Skeletal muscle tissue (tissue), 4 donors: ENCODE data around the gene LYRM4. TPM values are rescaled to one million over a fixed set of nuclear protein-coding genes. Genes with fewer than 3 reads are reported as not detected.

Experiments
- H3K27ac ChIP-seq: one replicate; pipeline ENCODE4 v1.7.0; 2013; ENCODE audit warnings: mild to moderate bottlenecking, low read depth, low read length, inconsistent platforms
- H3K27me3 ChIP-seq, 3 donors: one replicate each; pipeline ENCODE4 v1.7.0; 2013; ENCODE audit warnings: low read length in 3 of 3; ENCODE audit not compliant: control insufficient read depth in 3 of 3, insufficient read depth in 3 of 3
- H3K36me3 ChIP-seq, 3 donors: one replicate each; pipeline ENCODE4 v1.7.0; 2013; ENCODE audit warnings: low read length in 3 of 3; ENCODE audit not compliant: control insufficient read depth in 3 of 3, insufficient read depth in 3 of 3
- H3K4me1 ChIP-seq, 3 donors: one replicate each; pipeline ENCODE4 v1.7.0; 2013; ENCODE audit warnings: low read length in 3 of 3, mild to moderate bottlenecking in 3 of 3; ENCODE audit not compliant: control insufficient read depth in 3 of 3, insufficient read depth in 3 of 3
- H3K4me3 ChIP-seq, 3 donors: one replicate each; pipeline ENCODE4 v1.7.0; 2013; ENCODE audit warnings: low read length in 3 of 3
- H3K9ac ChIP-seq, 3 donors: one replicate each; pipeline ENCODE4 v1.7.0; 2013; ENCODE audit warnings: low read length in 3 of 3, mild to moderate bottlenecking in 3 of 3, moderate library complexity in 2 of 3, low read depth in 1 of 3
- H3K9me3 ChIP-seq, 3 donors: one replicate each; pipeline ENCODE4 v1.7.0; 2013; ENCODE audit warnings: low read length in 3 of 3; ENCODE audit not compliant: control insufficient read depth in 3 of 3
- total RNA-seq: library from RNA; depleted of rRNA; stranded (reverse); fragments of >200 nt; gene quantifications from one replicate; pipeline ENCODE4 v1.2.3, GENCODE V29; 2014
- donor health status: Osteomylitis.

The LYRM4 gene
- total RNA-seq, 1 donor from 2014 or later: 10.4 TPM

DNA sequence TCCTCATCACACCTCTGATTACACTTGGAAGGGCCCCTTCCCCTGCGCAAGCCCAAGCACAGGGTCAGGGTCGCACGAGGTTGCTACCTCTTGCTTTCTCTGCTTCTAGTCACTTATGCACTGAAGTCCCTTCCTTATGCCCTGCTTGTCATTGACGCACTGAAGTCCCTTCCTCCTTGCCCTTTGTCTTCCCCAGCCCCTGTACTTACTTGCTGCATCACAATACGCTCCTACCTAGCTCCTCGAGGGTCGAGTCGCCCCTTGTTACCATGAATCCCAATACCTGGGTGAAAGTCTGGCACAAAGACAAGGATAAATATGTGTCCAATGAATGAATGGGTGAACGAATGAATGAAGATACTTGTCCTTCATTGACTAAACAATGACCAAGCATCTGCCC, 75.9 kb downstream of the LYRM4 start:
- Histone ChIP-seq H3K9me3 (no peaks in the 10 kb centered on the region), H3K9ac (no peak overlapping the region), H3K4me1 (no peaks in the 10 kb centered on the region), H3K36me3 (peaks cover 0 to 4% (median 4%) of the 10 kb centered on the region in 3 donors), H3K27me3 (no peaks in the 10 kb centered on the region), H3K4me3 (no peak overlapping the region), H3K27ac (no peak overlapping the region)

DNA sequence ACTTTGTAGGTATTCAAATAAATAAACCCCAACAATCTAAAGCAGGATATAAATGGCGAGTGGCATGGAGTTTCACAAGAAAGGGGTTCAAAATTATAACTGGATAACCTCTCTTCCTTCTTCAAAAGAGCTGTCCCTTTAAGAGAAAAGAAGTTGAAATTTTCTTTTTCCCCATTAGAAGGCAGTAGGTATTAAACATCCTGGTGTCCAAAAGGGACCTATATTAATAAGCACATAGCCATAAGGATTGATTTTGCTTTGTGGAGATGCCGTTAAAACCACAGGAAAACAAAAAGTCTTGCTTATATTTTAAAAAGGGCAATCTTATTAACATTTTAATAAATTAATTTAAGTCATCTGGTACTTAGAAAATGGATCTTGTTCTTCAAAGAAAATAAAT, 76.5 kb downstream of the LYRM4 start:
- Histone ChIP-seq H3K4me1 (no peaks in the 10 kb centered on the region), H3K9ac (no peak overlapping the region), H3K36me3 (peaks cover 0 to 4% (median 4%) of the 10 kb centered on the region in 3 donors), H3K9me3 (no peaks in the 10 kb centered on the region), H3K27ac (no peak overlapping the region), H3K4me3 (no peak overlapping the region), H3K27me3 (no peaks in the 10 kb centered on the region)

DNA sequence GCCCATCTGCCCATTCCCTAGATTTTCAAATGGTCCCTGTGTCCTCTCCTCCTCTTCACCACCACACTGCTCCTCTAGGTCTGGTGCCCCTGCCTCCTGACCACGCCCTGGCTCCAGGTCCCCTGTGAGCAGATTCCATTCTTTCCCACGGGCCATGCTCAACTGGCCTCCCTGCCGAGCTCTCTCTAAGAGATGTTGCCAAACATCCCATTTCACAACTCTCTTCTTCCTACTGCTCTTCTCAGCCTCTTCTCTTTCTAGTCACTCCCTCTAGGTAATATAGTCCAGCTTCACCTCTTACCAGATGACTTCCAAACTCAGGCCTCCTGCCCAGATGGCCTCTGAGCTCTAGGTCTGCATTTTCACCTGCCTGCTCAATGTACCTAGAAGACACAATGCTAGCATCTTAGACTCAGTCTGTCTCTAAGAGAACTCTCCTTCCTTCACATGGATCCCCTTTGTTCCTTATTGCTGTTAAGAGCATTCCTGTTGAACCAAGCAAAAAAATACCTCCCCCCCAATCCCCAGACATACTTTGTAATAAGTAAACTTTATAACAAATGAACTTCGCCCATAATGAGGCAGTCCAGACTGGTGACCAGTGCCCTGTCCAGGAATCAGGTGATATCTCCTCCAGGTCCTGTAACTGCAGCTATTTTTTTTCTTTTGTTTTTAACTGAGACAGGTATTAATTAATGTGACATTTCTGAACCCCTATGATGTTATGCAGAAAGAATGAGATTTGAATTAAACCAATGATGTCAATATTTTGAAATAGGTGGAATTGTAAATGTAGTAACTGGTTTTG, 79.0 kb downstream of the LYRM4 start:
- Histone ChIP-seq H3K27ac (no peak overlapping the region), H3K36me3 (peaks cover 0 to 4% (median 4%) of the 10 kb centered on the region in 3 donors), H3K9me3 (no peaks in the 10 kb centered on the region), H3K27me3 (no peaks in the 10 kb centered on the region), H3K4me1 (no peaks in the 10 kb centered on the region), H3K4me3 (no peak overlapping the region), H3K9ac (no peak overlapping the region)

DNA sequence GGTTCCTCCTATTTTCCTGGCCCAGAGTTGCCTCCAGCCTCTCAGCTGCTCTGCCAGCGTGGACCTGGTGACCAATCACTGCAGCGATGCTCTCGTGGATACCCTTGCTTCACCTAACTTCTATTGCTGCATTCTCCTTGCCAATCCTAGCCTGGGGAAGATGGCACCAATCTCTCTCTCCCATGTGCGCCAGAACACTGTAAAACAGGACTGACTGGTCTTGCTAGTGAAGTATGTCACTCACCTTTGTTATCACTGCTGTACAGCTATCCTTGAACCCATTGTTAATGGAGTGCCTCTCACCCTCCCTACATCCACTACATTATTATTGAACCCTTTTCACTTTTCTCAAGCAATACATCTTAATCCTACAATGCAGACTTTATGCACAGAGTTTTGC, 80.1 kb downstream of the LYRM4 start:
- Histone ChIP-seq H3K4me3 (no peak overlapping the region), H3K36me3 (peaks cover 0 to 4% (median 0%) of the 10 kb centered on the region in 3 donors), H3K9ac (no peak overlapping the region), H3K4me1 (no peaks in the 10 kb centered on the region), H3K9me3 (no peaks in the 10 kb centered on the region), H3K27me3 (no peaks in the 10 kb centered on the region), H3K27ac (no peak overlapping the region)

DNA sequence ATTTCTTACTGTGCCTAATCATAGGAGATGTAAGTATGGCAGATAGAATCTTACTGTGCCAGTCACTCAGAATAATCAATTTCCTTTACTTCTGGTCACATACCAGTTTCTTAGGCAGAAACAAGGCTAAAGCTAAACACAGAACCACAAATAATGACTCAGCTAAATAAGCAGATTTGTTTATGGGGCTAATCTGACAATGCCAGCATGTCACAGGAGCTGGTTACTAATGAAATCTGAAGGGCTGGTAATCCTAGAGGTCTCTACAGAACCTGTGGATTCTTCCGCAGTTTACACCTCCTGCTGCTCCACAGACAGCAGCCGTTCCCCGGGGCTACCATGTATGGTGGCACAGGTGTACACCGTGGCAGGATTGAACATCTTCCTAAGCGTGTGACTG, 80.8 kb downstream of the LYRM4 start:
- no peak overlapping the region for H3K4me3 ChIP-seq
- no peak overlapping the region for H3K27ac ChIP-seq
- peaks cover 0 to 2% (median 0%) of the 10 kb centered on the region in 3 donors for H3K36me3 ChIP-seq
- H3K9me3 ChIP-seq: no peaks in the 10 kb centered on the region
- no peaks in the 10 kb centered on the region for H3K4me1 ChIP-seq
- H3K27me3 ChIP-seq: no peaks in the 10 kb centered on the region
- H3K9ac ChIP-seq: no peak overlapping the region

DNA sequence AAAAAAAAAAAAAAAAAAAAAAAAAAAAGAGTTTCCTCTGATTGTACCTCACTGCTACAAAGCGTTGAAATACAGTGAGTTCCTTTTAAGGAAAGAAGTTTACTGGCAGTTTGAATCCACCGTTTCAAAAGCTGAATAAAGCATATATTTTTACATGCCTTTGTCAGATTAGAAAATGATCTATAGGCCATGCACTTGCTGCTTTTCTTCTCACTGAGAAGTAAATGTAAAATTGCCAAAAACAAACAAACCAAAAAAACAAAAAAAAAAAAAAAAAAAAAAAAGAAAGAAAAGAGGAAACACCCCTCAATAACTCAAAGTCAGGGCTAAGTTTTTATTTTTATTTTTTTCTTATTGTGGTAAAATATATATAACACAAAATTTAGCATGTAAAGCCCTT, 81.9 kb downstream of the LYRM4 start:
- Histone ChIP-seq H3K4me1 (no peaks in the 10 kb centered on the region), H3K9ac (no peak overlapping the region), H3K27me3 (no peaks in the 10 kb centered on the region), H3K4me3 (no peak overlapping the region), H3K27ac (no peak overlapping the region), H3K36me3 (no peaks in the 10 kb centered on the region), H3K9me3 (no peaks in the 10 kb centered on the region)

DNA sequence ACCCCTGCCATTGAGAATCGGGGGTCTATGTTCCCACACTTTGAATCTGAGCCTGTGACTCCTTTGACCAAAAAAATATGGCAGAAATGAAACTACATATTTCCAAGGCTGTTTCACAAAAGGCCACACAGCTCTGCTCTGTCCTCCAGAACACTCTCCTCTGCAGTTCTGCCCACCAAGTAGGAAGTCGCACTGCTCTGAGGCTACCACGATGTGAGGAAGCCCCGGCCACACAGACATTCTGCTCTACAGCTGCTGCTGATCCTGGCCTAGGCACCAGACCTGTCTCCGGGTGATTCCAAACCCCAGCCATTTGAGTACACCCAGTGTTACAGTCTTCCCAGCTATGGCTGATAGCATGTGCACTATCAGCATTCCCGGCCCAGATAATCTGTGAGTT, 85.1 kb downstream of the LYRM4 start:
- Histone ChIP-seq H3K4me1 (no peaks in the 10 kb centered on the region), H3K27me3 (no peaks in the 10 kb centered on the region), H3K36me3 (no peaks in the 10 kb centered on the region), H3K9me3 (no peaks in the 10 kb centered on the region), H3K4me3 (no peak overlapping the region), H3K27ac (no peak overlapping the region), H3K9ac (no peak overlapping the region)

DNA sequence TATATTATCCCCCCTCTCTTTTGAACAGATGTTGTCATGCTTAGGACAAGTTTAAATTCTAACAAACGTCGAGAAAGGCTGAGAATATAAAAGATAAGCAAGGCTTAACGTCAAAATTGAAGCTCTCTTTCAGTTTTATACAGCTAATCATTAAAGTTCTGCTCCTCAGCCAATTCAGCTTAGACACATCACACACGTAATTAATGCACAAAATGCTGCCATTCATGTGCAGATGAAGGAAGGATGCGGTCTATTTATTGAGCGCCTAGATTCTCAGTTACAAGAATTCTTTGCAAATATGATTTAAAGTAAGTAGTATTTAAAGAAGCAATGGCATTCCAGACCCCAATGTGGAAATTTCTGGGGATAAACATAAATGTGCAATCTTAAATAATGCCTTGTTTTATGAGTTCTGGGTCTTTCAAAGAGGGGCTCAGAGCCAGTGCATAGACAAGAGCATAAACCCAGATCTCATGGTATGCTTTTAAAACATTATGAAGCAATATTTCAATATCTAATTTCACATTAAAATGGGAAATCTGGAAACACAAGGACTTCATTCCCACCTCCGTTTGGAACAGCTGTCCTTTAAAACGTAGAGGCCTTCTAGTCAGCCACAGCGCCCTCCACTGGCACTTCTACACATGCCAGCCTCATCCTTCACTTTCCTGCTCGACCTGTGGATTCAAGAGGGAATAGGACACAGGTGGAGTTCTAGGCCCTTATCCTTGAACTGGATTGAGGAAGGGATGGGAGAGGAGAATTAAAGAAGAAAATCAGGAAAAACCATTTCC, 85.8 kb downstream of the LYRM4 start:
- Histone ChIP-seq H3K27ac (no peak overlapping the region), H3K27me3 (no peaks in the 10 kb centered on the region), H3K9ac (no peak overlapping the region), H3K4me1 (no peaks in the 10 kb centered on the region), H3K9me3 (no peaks in the 10 kb centered on the region), H3K36me3 (no peaks in the 10 kb centered on the region), H3K4me3 (no peak overlapping the region)

DNA sequence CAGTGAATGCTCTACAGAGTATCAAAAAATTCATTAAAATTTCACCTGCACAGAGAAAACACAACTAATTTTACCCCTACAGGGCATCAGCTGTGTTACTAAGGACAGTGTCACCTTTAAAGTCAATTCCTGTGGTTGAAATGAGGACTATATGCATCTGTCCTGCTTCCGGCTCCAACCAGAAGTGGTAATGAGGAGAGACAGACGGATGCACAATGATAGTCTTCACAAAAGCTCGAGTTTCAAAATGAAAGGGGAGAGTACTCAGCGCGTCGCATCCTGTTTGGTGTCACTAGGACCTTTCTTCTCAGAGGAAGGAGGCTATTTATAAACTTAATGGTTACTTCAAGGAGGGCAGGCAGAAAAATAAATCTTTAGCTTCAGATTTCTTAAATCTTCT, 86.5 kb downstream of the LYRM4 start:
- Histone ChIP-seq H3K9ac (no peak overlapping the region), H3K4me1 (no peaks in the 10 kb centered on the region), H3K36me3 (no peaks in the 10 kb centered on the region), H3K4me3 (no peak overlapping the region), H3K27ac (no peak overlapping the region), H3K27me3 (no peaks in the 10 kb centered on the region), H3K9me3 (no peaks in the 10 kb centered on the region)

DNA sequence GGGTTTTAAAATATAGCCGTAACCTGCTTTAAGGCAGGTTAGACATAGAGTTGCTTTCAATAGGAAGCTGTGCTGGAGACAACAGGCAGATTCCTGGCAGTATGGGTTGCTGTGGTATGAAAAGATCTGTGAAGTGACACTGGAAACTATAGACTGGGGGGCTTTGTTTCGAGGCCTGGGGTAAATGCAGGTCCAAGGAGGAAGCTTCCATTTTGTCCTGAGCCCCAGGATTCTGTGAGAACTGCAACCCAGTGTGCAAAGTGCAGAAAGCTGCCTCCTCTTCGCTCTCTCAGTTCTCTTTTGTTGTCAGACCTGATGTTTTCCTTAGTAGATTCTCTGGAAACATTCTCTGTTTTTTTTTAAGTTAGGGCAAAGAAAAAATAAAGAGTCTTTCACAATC, 86.9 kb downstream of the LYRM4 start:
- Histone ChIP-seq H3K4me1 (no peaks in the 10 kb centered on the region), H3K36me3 (no peaks in the 10 kb centered on the region), H3K27me3 (no peaks in the 10 kb centered on the region), H3K9me3 (no peaks in the 10 kb centered on the region), H3K4me3 (no peak overlapping the region), H3K9ac (no peak overlapping the region), H3K27ac (no peak overlapping the region)
